ENCODE results near the gene IGFBP3.

IGFBP3 gene

GRCh38 chr7:45930967-45931366, 9.9 kb upstream of the IGFBP3 start:
- H3K9me3 ChIP-seq = peaks cover 0 to 4% (median 0%) of the 10 kb centered on the region in 3 donors
- no peaks in the 10 kb centered on the region for H3K36me3 ChIP-seq
- H3K27ac ChIP-seq = no peak overlapping the region
- H3K4me1 ChIP-seq = no peaks in the 10 kb centered on the region
- no peak for TF ChIP-seq CTCF (IDR thresholded peaks at IDR 0.05)
- H3K27me3 ChIP-seq = no peaks in the 10 kb centered on the region
- no peak for DNase-seq
- H3K4me3 ChIP-seq = no peak overlapping the region
- intact Hi-C loops (cut with DNase I; ENCODE audit: low total_unique reads) = no loop called here

GRCh38 chr7:45927721-45928120, 6.6 kb upstream of the IGFBP3 start:
- no peaks in the 10 kb centered on the region for H3K36me3 ChIP-seq
- H3K4me3 ChIP-seq = no peak overlapping the region
- no peak for DNase-seq
- peaks cover 0 to 4% (median 0%) of the 10 kb centered on the region in 3 donors for H3K9me3 ChIP-seq
- peaks cover 0 to 21% (median 17%) of the 10 kb centered on the region in 4 donors for H3K4me1 ChIP-seq
- H3K27me3 ChIP-seq = no peaks in the 10 kb centered on the region
- TF ChIP-seq CTCF (IDR thresholded peaks at IDR 0.05) = no peak
- no peak overlapping the region for H3K27ac ChIP-seq
- intact Hi-C loops (cut with DNase I; ENCODE audit: low total_unique reads) = no loop called here

GRCh38 chr7:45924283-45924682, 3.2 kb upstream of the IGFBP3 start:
- DNase-seq = peak in 1 of 2 donors; percentile 57
- H3K27me3 ChIP-seq = no peaks in the 10 kb centered on the region
- peak overlapping the region; percentile 22 to 28 for H3K27ac ChIP-seq
- intact Hi-C loops (cut with DNase I; ENCODE audit: low total_unique reads) = loop anchor here (5.0 kb wide), 2 partner anchors 828 to 1328 kb away; no protein-coding TSS in a partner anchor
- H3K36me3 ChIP-seq = no peaks in the 10 kb centered on the region
- no peak overlapping the region for H3K4me3 ChIP-seq
- no peaks in the 10 kb centered on the region for H3K9me3 ChIP-seq
- peak in 1 of 2 experiments; percentile 24 for TF ChIP-seq CTCF (IDR thresholded peaks at IDR 0.05)
- peaks cover 0 to 54% (median 41%) of the 10 kb centered on the region in 4 donors for H3K4me1 ChIP-seq

GRCh38 chr7:45923818-45924217, 2.7 kb upstream of the IGFBP3 start:
- intact Hi-C loops (cut with DNase I; ENCODE audit: low total_unique reads) = loop anchor here (2.0 to 5.0 kb wide), 4 partner anchors 429 to 1328 kb away; no protein-coding TSS in a partner anchor
- no peak overlapping the region for H3K4me3 ChIP-seq
- H3K4me1 ChIP-seq = peaks cover 0 to 56% (median 43%) of the 10 kb centered on the region in 4 donors
- H3K27me3 ChIP-seq = no peaks in the 10 kb centered on the region
- no peaks in the 10 kb centered on the region for H3K36me3 ChIP-seq
- DNase-seq = no peak
- TF ChIP-seq CTCF (IDR thresholded peaks at IDR 0.05) = no peak
- no peaks in the 10 kb centered on the region for H3K9me3 ChIP-seq
- H3K27ac ChIP-seq = peak overlapping the region; percentile 22 to 28

- intact Hi-C loops (cut with DNase I; ENCODE audit: low total_unique reads) = loop anchor here (2.0 to 5.0 kb wide), 4 partner anchors 430 to 1329 kb away; no protein-coding TSS in a partner anchor
- TF ChIP-seq CTCF (IDR thresholded peaks at IDR 0.05) = peak; percentile 82 to 92
Measured at GRCh38 chr7:45923290-45923689, 2.2 kb upstream of the IGFBP3 start.

More at GRCh38 chr7:45923290-45923689, 2.2 kb upstream of the IGFBP3 start:
- Histone ChIP-seq H3K27me3 (no peaks in the 10 kb centered on the region), H3K4me1 (peaks cover 0 to 61% (median 46%) of the 10 kb centered on the region in 4 donors), H3K36me3 (no peaks in the 10 kb centered on the region), H3K4me3 (peak overlapping the region; percentile 64 to 67), H3K27ac (peak overlapping the region; percentile 73 to 74), H3K9me3 (no peaks in the 10 kb centered on the region)
- DNase-seq = peak; percentile 74 to 88
